HCT116 (cell line): ENCODE results near the gene CD40.

Experiments
- ATF3 ChIP-seq: IDR thresholded peaks from 2 replicates; pipeline ENCODE4 v1.6.1; 2012
- CBX3 ChIP-seq: IDR thresholded peaks from 2 replicates; pipeline ENCODE4 v1.6.1; 2012; ENCODE audit warnings: low read depth
- CEBPB ChIP-seq: IDR thresholded peaks from 2 replicates; pipeline ENCODE4 v1.6.1; 2012; ENCODE audit warnings: low read depth
- EGR1 ChIP-seq: IDR thresholded peaks from 2 replicates; pipeline ENCODE4 v1.6.1; 2012; ENCODE audit warnings: low read depth
- ELF1 ChIP-seq: IDR thresholded peaks from 2 replicates; pipeline ENCODE4 v1.6.1; 2012; ENCODE audit warnings: low read depth, borderline replicate concordance
- EZH2phosphoT487 ChIP-seq: fragments of 200-600 bp; IDR thresholded peaks from 2 replicates; pipeline ENCODE4 v1.6.1; 2018; ENCODE audit warnings: antibody characterized with exemption, borderline replicate concordance
- POLR2A ChIP-seq: IDR thresholded peaks from 2 replicates; pipeline ENCODE4 v1.7.0; 2011; ENCODE audit warnings: borderline replicate concordance; ENCODE audit not compliant: insufficient read depth, insufficient read length; ENCODE audit errors: extremely low read depth
- POLR2AphosphoS5 ChIP-seq: IDR thresholded peaks from 2 replicates; pipeline ENCODE4 v1.6.1; 2011; ENCODE audit warnings: mild to moderate bottlenecking, low read depth, low read length, moderate library complexity
- RAD21 ChIP-seq: IDR thresholded peaks from 2 replicates; pipeline ENCODE4 v1.6.1; 2012; ENCODE audit warnings: low read depth, mild to moderate bottlenecking
- SIN3A ChIP-seq: IDR thresholded peaks from 2 replicates; pipeline ENCODE4 v1.6.1; 2012; ENCODE audit warnings: low read depth
- SP1 ChIP-seq: IDR thresholded peaks from 2 replicates; pipeline ENCODE4 v1.6.1; 2012; ENCODE audit warnings: low read depth
- ZBTB33 ChIP-seq: IDR thresholded peaks from 2 replicates; pipeline ENCODE4 v1.6.1; 2011; ENCODE audit warnings: mild to moderate bottlenecking, low read length, moderate library complexity; ENCODE audit not compliant: insufficient replicate concordance; ENCODE audit errors: extremely low read depth
- TF ChIP-seq, protein P1 (sequence below), 3 experiments: fragments of 200-600 bp in 1 of 3; sonication (generic) in 1 of 3; IDR thresholded peaks in 2 of 3; conservative IDR thresholded peaks in 1 of 3; 2 replicates each; pipeline ENCODE4 v1.5.1; 2012 to 2017; ENCODE audit warnings: low read depth in 2 of 3, low read length in 2 of 3, antibody characterized with exemption in 1 of 3, borderline replicate concordance in 1 of 3, control low read depth in 1 of 3, mild to moderate bottlenecking in 1 of 3, mixed read lengths in 1 of 3, mixed run types in 1 of 3, moderate library complexity in 1 of 3; ENCODE audit not compliant: insufficient read depth in 1 of 3
- TF ChIP-seq, protein P2 (sequence below): IDR thresholded peaks from 2 replicates; pipeline ENCODE4 v1.6.1; 2012

DNA sequence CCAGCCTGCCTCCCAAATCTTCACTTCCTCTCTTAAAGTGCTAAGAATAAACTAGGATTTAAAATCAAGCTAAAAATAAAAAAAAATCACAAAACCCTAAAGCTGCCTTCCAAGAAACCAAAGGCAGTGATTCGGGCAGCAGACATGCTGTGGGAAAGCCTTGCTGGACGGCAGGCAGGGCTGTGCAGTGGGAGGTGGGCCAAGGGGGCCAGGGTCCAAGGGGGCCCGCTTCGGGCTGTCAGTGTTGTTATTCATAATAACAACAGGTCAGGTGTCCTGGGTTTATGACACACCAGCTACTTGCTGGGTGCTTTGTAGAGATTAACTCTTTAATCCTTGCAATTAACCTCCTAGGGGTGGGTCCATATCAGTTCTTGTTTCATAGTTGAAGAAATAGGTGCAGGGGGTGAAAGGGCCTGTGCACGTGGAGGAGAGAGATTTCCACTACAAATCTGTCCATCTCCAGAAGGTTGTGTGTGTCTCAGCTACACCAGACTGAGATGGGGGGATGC is 40.4 kb downstream of the CD40 start:
- TF ChIP-seq, protein P1, sequence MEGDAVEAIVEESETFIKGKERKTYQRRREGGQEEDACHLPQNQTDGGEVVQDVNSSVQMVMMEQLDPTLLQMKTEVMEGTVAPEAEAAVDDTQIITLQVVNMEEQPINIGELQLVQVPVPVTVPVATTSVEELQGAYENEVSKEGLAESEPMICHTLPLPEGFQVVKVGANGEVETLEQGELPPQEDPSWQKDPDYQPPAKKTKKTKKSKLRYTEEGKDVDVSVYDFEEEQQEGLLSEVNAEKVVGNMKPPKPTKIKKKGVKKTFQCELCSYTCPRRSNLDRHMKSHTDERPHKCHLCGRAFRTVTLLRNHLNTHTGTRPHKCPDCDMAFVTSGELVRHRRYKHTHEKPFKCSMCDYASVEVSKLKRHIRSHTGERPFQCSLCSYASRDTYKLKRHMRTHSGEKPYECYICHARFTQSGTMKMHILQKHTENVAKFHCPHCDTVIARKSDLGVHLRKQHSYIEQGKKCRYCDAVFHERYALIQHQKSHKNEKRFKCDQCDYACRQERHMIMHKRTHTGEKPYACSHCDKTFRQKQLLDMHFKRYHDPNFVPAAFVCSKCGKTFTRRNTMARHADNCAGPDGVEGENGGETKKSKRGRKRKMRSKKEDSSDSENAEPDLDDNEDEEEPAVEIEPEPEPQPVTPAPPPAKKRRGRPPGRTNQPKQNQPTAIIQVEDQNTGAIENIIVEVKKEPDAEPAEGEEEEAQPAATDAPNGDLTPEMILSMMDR (IDR thresholded peaks at IDR 0.05 in 2 of 3, conservative IDR thresholded peaks at IDR 0.05 in 1 of 3; ENCODE audit: borderline replicate concordance in 1 of 3, insufficient read depth in 1 of 3, low read depth in 2 of 3, low read length in 2 of 3) = no peak
- TF ChIP-seq ATF3 = no peak
- TF ChIP-seq EZH2phosphoT487 = no peak
- TF ChIP-seq EGR1 = no peak
- TF ChIP-seq POLR2AphosphoS5 = no peak
- TF ChIP-seq SP1 = no peak
- no peak for TF ChIP-seq POLR2A
- no peak for TF ChIP-seq ELF1
- TF ChIP-seq ZBTB33 = no peak
- TF ChIP-seq, protein P2, sequence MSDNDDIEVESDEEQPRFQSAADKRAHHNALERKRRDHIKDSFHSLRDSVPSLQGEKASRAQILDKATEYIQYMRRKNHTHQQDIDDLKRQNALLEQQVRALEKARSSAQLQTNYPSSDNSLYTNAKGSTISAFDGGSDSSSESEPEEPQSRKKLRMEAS = no peak
- no peak for TF ChIP-seq CBX3
- no peak for TF ChIP-seq RAD21
- TF ChIP-seq CEBPB = no peak
- no peak for TF ChIP-seq SIN3A
